ENCODE data around the gene MS4A2.

MS4A2 gene

GRCh38 chr11:60145677-60146076 lies 57.2 kb downstream of the MS4A2 start:
- no peak overlapping the region for H3K4me3 ChIP-seq (ENCODE audit: control insufficient read depth, low read depth, low read length)
- no peak for DNase-seq (ENCODE audit: low read depth)
- no peak for TF ChIP-seq CTCF (IDR thresholded peaks at IDR 0.05; ENCODE audit: control insufficient read depth, insufficient read depth, low read depth, low read length, missing control alignments)

All from AG09309 (cell line).